ENCODE data around the gene PHF2.

GRCh38 chr9:93662016-93662638 lies 85.7 kb downstream of the PHF2 start:
- TF ChIP-seq, protein P1, sequence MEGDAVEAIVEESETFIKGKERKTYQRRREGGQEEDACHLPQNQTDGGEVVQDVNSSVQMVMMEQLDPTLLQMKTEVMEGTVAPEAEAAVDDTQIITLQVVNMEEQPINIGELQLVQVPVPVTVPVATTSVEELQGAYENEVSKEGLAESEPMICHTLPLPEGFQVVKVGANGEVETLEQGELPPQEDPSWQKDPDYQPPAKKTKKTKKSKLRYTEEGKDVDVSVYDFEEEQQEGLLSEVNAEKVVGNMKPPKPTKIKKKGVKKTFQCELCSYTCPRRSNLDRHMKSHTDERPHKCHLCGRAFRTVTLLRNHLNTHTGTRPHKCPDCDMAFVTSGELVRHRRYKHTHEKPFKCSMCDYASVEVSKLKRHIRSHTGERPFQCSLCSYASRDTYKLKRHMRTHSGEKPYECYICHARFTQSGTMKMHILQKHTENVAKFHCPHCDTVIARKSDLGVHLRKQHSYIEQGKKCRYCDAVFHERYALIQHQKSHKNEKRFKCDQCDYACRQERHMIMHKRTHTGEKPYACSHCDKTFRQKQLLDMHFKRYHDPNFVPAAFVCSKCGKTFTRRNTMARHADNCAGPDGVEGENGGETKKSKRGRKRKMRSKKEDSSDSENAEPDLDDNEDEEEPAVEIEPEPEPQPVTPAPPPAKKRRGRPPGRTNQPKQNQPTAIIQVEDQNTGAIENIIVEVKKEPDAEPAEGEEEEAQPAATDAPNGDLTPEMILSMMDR (conservative IDR thresholded peaks at IDR 0.05) = no peak
- no peak for TF ChIP-seq EZH2 (IDR thresholded peaks at IDR 0.05; ENCODE audit: low read depth)
